Activated CD4-positive, alpha-beta T cell treated with anti-CD3 and anti-CD28 coated beads for 4 hours (primary cell): ENCODE results near the gene ANKRD13D.

ENCODE experiments used
- DNase-seq, 2 donors: peaks; one replicate each; pipeline ENCODE4 v3.0.0-alpha.2; 2020

The ANKRD13D gene

GRCh38 chr11:67287355-67288197, 1.5 kb upstream of the ANKRD13D start:
- DNase-seq, result no peak

GRCh38 chr11:67288198-67288451, 978 bp upstream of the ANKRD13D start:
- no peak for DNase-seq

GRCh38 chr11:67288452-67289225, 464 bp upstream of the ANKRD13D start:
- peak; percentile 78 to 86 for DNase-seq

- DNase-seq, result no peak
Observed at GRCh38 chr11:67289651-67290479, 762 bp downstream of the ANKRD13D start.

- no peak for DNase-seq
Observed at GRCh38 chr11:67290801-67291200, 1.7 kb downstream of the ANKRD13D start.

GRCh38 chr11:67291481-67292381, 2.6 kb downstream of the ANKRD13D start:
- no peak for DNase-seq

- no peak for DNase-seq
Observed at GRCh38 chr11:67292671-67293070, 3.6 kb downstream of the ANKRD13D start.

- DNase-seq, result no peak
Observed at GRCh38 chr11:67293090-67293489, 4.0 kb downstream of the ANKRD13D start.

GRCh38 chr11:67295846-67296245, 6.7 kb downstream of the ANKRD13D start:
- DNase-seq, result no peak

GRCh38 chr11:67298786-67299185, 9.7 kb downstream of the ANKRD13D start:
- DNase-seq, result no peak

GRCh38 chr11:67299471-67300191, 10.5 kb downstream of the ANKRD13D start:
- no peak for DNase-seq

- DNase-seq, result no peak
Observed at GRCh38 chr11:67300256-67300755, 11.2 kb downstream of the ANKRD13D start.

GRCh38 chr11:67300756-67301312, 11.7 kb downstream of the ANKRD13D start:
- no peak for DNase-seq

GRCh38 chr11:67301313-67301921, 12.3 kb downstream of the ANKRD13D start:
- DNase-seq, result no peak

GRCh38 chr11:67301951-67302516, 12.9 kb downstream of the ANKRD13D start:
- DNase-seq, result no peak

- no peak for DNase-seq
Observed at GRCh38 chr11:67302571-67303131, 13.5 kb downstream of the ANKRD13D start.

- peak in 1 of 2 donors; percentile 38 for DNase-seq
Observed at GRCh38 chr11:67303132-67303834, 14.2 kb downstream of the ANKRD13D start, which contains the start of gene SSH3. SSH3 (plus strand) TSS chr11:67303530; CDS start chr11:67303626, 96 bp downstream.

GRCh38 chr11:67303835-67304411, 14.8 kb downstream of the ANKRD13D start:
- no peak for DNase-seq
